ENCODE results near the gene WNT7B.
A peak's percentile ranks its signal among the peaks of the same experiment; 100 is the strongest.

The WNT7B gene

GRCh38 chr22:45877036-45877380, 100.0 kb downstream of the WNT7B start (continued):
- TF ChIP-seq ZNF565 (CRISPR knock-in tag; conservative IDR thresholded peaks at IDR 0.05; ENCODE audit: low read depth): no peak
- TF ChIP-seq SNAI2 (CRISPR knock-in tag; IDR thresholded peaks at IDR 0.05): no peak
- no peak for TF ChIP-seq ZNF8 (CRISPR knock-in tag; IDR thresholded peaks at IDR 0.05)

- no peak for ATAC-seq
- no peak for TF ChIP-seq PPARA (CRISPR knock-in tag; IDR thresholded peaks at IDR 0.05; ENCODE audit: borderline replicate concordance)
- TF ChIP-seq CSDC2 (CRISPR knock-in tag; IDR thresholded peaks at IDR 0.05): no peak
- TF ChIP-seq ZNF8 (CRISPR knock-in tag; IDR thresholded peaks at IDR 0.05): no peak
- no peak for TF ChIP-seq CSRNP3 (CRISPR knock-in tag; IDR thresholded peaks at IDR 0.05)
- no peak for TF ChIP-seq GLIS3 (CRISPR knock-in tag; IDR thresholded peaks at IDR 0.05)
- TF ChIP-seq SNAI2 (CRISPR knock-in tag; IDR thresholded peaks at IDR 0.05): no peak
- TF ChIP-seq ZNF565 (CRISPR knock-in tag; conservative IDR thresholded peaks at IDR 0.05; ENCODE audit: low read depth): no peak
- no peak for TF ChIP-seq OSR1 (CRISPR knock-in tag; IDR thresholded peaks at IDR 0.05)
- TF ChIP-seq, protein P1, sequence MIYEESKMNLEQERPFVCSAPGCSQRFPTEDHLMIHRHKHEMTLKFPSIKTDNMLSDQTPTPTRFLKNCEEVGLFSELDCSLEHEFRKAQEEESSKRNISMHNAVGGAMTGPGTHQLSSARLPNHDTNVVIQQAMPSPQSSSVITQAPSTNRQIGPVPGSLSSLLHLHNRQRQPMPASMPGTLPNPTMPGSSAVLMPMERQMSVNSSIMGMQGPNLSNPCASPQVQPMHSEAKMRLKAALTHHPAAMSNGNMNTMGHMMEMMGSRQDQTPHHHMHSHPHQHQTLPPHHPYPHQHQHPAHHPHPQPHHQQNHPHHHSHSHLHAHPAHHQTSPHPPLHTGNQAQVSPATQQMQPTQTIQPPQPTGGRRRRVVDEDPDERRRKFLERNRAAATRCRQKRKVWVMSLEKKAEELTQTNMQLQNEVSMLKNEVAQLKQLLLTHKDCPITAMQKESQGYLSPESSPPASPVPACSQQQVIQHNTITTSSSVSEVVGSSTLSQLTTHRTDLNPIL (CRISPR knock-in tag; IDR thresholded peaks at IDR 0.05; ENCODE audit: low read depth): no peak
- TF ChIP-seq ZFP3 (CRISPR knock-in tag; IDR thresholded peaks at IDR 0.05): no peak
- no peak for TF ChIP-seq ZNF70 (CRISPR knock-in tag; IDR thresholded peaks at IDR 0.05)
Measured at GRCh38 chr22:45876136-45877035, 100.6 kb downstream of the WNT7B start.

- no peak for ATAC-seq
- TF ChIP-seq ZFP30 (CRISPR knock-in tag; IDR thresholded peaks at IDR 0.05): peak; percentile 95
- TF ChIP-seq ARNTL (CRISPR knock-in tag; IDR thresholded peaks at IDR 0.05; ENCODE audit: borderline replicate concordance, low read depth): no peak
Measured at GRCh38 chr22:45872659-45873263, 104.2 kb downstream of the WNT7B start.

- no peak for ATAC-seq
- TF ChIP-seq, protein P2, sequence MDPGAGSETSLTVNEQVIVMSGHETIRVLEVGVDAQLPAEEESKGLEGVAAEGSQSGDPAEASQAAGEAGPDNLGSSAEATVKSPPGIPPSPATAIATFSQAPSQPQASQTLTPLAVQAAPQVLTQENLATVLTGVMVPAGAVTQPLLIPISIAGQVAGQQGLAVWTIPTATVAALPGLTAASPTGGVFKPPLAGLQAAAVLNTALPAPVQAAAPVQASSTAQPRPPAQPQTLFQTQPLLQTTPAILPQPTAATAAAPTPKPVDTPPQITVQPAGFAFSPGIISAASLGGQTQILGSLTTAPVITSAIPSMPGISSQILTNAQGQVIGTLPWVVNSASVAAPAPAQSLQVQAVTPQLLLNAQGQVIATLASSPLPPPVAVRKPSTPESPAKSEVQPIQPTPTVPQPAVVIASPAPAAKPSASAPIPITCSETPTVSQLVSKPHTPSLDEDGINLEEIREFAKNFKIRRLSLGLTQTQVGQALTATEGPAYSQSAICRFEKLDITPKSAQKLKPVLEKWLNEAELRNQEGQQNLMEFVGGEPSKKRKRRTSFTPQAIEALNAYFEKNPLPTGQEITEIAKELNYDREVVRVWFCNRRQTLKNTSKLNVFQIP (CRISPR knock-in tag; IDR thresholded peaks at IDR 0.05; ENCODE audit: borderline replicate concordance, low read depth): no peak
- TF ChIP-seq ZNF8 (CRISPR knock-in tag; IDR thresholded peaks at IDR 0.05): no peak
Measured at GRCh38 chr22:45871721-45872120, 105.2 kb downstream of the WNT7B start.
